Transverse colon (tissue), 4 donors: ENCODE measurements around the gene UGT1A5.

Experiments used
- EP300 ChIP-seq: sonication (generic); formaldehyde crosslinking; IDR thresholded peaks from one replicate; pipeline ENCODE4 v1.6.1; 2017; ENCODE audit warnings: antibody characterized with exemption, low read depth
- POLR2A ChIP-seq: fragments of 450-650 bp; IDR thresholded peaks from one replicate; pipeline ENCODE4 v1.6.1; 2016; ENCODE audit warnings: antibody characterized with exemption, mild to moderate bottlenecking, moderate library complexity
- POLR2AphosphoS5 ChIP-seq, 3 donors: sonication (generic); formaldehyde crosslinking; IDR thresholded peaks; one replicate each; pipeline ENCODE4 v1.6.1; 2016; ENCODE audit warnings: antibody characterized with exemption in 3 of 3
- TF ChIP-seq, protein P1 (sequence below), 5 experiments: fragments of 200-600 bp in 3 of 5; fragments of 450-650 bp in 2 of 5; sonication (generic) in 3 of 5; IDR thresholded peaks; 1 replicate in 2 of 5; 2 replicates in 3 of 5; pipeline ENCODE4 v1.5.1; 2016 to 2017; ENCODE audit warnings: antibody characterized with exemption in 5 of 5, inconsistent platforms in 3 of 5, mild to moderate bottlenecking in 2 of 5, moderate library complexity in 1 of 5

- TF ChIP-seq POLR2A (no peak), POLR2AphosphoS5 (IDR thresholded peaks at IDR 0.05) (no peak), EP300 (no peak)
- TF ChIP-seq, protein P1, sequence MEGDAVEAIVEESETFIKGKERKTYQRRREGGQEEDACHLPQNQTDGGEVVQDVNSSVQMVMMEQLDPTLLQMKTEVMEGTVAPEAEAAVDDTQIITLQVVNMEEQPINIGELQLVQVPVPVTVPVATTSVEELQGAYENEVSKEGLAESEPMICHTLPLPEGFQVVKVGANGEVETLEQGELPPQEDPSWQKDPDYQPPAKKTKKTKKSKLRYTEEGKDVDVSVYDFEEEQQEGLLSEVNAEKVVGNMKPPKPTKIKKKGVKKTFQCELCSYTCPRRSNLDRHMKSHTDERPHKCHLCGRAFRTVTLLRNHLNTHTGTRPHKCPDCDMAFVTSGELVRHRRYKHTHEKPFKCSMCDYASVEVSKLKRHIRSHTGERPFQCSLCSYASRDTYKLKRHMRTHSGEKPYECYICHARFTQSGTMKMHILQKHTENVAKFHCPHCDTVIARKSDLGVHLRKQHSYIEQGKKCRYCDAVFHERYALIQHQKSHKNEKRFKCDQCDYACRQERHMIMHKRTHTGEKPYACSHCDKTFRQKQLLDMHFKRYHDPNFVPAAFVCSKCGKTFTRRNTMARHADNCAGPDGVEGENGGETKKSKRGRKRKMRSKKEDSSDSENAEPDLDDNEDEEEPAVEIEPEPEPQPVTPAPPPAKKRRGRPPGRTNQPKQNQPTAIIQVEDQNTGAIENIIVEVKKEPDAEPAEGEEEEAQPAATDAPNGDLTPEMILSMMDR (IDR thresholded peaks at IDR 0.05) = no peak
Measured at GRCh38 chr2:233760043-233760442, 47.3 kb downstream of the UGT1A5 start, which contains the start of gene UGT1A1.
